Renal pelvis (tissue), 4 donors: ENCODE results near the gene MUC22. TPM values are rescaled to one million over a fixed set of nuclear protein-coding genes. Genes with fewer than 3 reads are reported as not detected.
"Not testable (repeated sequence)": the region's sequence is repeated elsewhere in the genome, so short reads cannot be mapped to it uniquely, and the experiment has no call there.

Source experiments
- DNase-seq: peaks from one replicate; pipeline ENCODE4 v3.0.0-alpha.2; 2013
- polyA plus RNA-seq, 3 donors: library from polyadenylated mRNA; unstranded; fragments of 120-200 nt; gene quantifications; one replicate each; pipeline ENCODE4 v1.2.1, GENCODE V29; 2013; ENCODE audit not compliant: insufficient read length in 3 of 3

Gene MUC22
- polyA plus RNA-seq, 3 donors = not detected

GRCh38 chr6:30997301-30997700 lies 13.0 kb upstream of the MUC22 start:
- DNase-seq = no peak

- DNase-seq = no peak
These were observed 11.5 kb upstream of the MUC22 start for GRCh38 chr6:30998785-30999184.

- not testable (repeated sequence) for DNase-seq
These were observed 10.0 kb upstream of the MUC22 start for GRCh38 chr6:31000067-31000860.

GRCh38 chr6:31001281-31001888 lies 8.9 kb upstream of the MUC22 start:
- no peak for DNase-seq

GRCh38 chr6:31002471-31002870 lies 7.8 kb upstream of the MUC22 start:
- DNase-seq = no peak

GRCh38 chr6:31004794-31005193 lies 5.5 kb upstream of the MUC22 start:
- no peak for DNase-seq

GRCh38 chr6:31005249-31006020 lies 4.8 kb upstream of the MUC22 start:
- no peak for DNase-seq

GRCh38 chr6:31007694-31008093 lies 2.6 kb upstream of the MUC22 start:
- DNase-seq = no peak

- no peak for DNase-seq
These were observed 2.1 kb upstream of the MUC22 start for GRCh38 chr6:31008165-31008564.

GRCh38 chr6:31009731-31010130 lies 543 bp upstream of the MUC22 start:
- no peak for DNase-seq

- no peak for DNase-seq
These were observed 879 bp downstream of the MUC22 start for GRCh38 chr6:31011153-31011552.

GRCh38 chr6:31016659-31017299 lies 6.5 kb downstream of the MUC22 start:
- no peak for DNase-seq

GRCh38 chr6:31017436-31017835 lies 7.2 kb downstream of the MUC22 start:
- DNase-seq = not testable (repeated sequence)

- DNase-seq = no peak
These were observed 9.8 kb downstream of the MUC22 start for GRCh38 chr6:31020057-31020456.

- not testable (repeated sequence) for DNase-seq
These were observed 10.5 kb downstream of the MUC22 start for GRCh38 chr6:31020631-31021255.

- not testable (repeated sequence) for DNase-seq
These were observed 11.6 kb downstream of the MUC22 start for GRCh38 chr6:31021705-31022531.

GRCh38 chr6:31025595-31025994 lies 15.3 kb downstream of the MUC22 start:
- no peak for DNase-seq

- no peak for DNase-seq
These were observed 20.8 kb downstream of the MUC22 start for GRCh38 chr6:31031095-31031494.

- DNase-seq = no peak
These were observed 22.8 kb downstream of the MUC22 start for GRCh38 chr6:31033075-31033474.

GRCh38 chr6:31035862-31036497 lies 25.7 kb downstream of the MUC22 start:
- DNase-seq = no peak
